Fibroblast of skin of back (primary cell): ENCODE measurements around the gene IFITM10. TPM values are rescaled to one million over a fixed set of nuclear protein-coding genes. Genes with fewer than 3 reads are reported as not detected.

ENCODE experiments used
- DNase-seq: peaks from one replicate; pipeline ENCODE4 v3.0.0-alpha.2; 2013
- polyA plus RNA-seq, 2 experiments: library from polyadenylated mRNA; unstranded; fragments of 120-200 nt; gene quantifications; one replicate each; pipeline ENCODE4 v1.2.1, GENCODE V29; 2013; ENCODE audit not compliant: insufficient read length in 2 of 2

The IFITM10 gene
- polyA plus RNA-seq (2013, experiment 1 of 2; ENCODE audit: insufficient read length): 0.55 TPM
- 0.52 TPM for polyA plus RNA-seq (2013, experiment 2 of 2; ENCODE audit: insufficient read length)

GRCh38 chr11:1750481-1750839, at the start of gene IFITM10:
Gene IFITM10, minus strand, starts transcription at chr11:1750595. Its CDS starts 153 bp downstream, at chr11:1750442.
- DNase-seq: no peak

GRCh38 chr11:1797391-1798125, 47.2 kb upstream of the IFITM10 start:
- no peak for DNase-seq

GRCh38 chr11:1796413-1797011, 46.1 kb upstream of the IFITM10 start:
- no peak for DNase-seq

DNA sequence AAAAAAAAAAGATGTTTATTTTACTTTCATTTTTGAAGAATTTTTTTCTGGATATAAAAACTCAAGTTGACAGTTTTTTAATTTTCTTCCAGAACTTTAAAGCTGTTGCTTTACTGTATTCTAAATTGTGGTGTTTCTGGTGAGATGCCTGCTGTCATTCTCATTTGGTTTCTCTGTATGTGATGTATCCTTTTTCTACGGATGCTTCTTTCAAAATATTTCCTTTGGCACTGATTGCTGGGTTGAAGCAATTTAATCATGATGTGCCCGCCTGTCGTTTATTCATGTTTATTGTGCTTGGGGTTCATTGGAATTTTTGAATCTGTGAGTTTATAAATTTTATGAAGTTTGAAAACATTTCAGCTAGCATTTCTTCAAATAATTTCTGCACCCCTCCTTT, 42.7 kb upstream of the IFITM10 start:
- peak; percentile 10 for DNase-seq

- no peak for DNase-seq
Measured at GRCh38 chr11:1792461-1792860, 42.1 kb upstream of the IFITM10 start.

GRCh38 chr11:1791912-1792311, 41.5 kb upstream of the IFITM10 start:
- no peak for DNase-seq

- DNase-seq: no peak
Measured at GRCh38 chr11:1786466-1786865, 36.1 kb upstream of the IFITM10 start.

GRCh38 chr11:1785749-1786413, 35.5 kb upstream of the IFITM10 start:
- DNase-seq: no peak

DNA sequence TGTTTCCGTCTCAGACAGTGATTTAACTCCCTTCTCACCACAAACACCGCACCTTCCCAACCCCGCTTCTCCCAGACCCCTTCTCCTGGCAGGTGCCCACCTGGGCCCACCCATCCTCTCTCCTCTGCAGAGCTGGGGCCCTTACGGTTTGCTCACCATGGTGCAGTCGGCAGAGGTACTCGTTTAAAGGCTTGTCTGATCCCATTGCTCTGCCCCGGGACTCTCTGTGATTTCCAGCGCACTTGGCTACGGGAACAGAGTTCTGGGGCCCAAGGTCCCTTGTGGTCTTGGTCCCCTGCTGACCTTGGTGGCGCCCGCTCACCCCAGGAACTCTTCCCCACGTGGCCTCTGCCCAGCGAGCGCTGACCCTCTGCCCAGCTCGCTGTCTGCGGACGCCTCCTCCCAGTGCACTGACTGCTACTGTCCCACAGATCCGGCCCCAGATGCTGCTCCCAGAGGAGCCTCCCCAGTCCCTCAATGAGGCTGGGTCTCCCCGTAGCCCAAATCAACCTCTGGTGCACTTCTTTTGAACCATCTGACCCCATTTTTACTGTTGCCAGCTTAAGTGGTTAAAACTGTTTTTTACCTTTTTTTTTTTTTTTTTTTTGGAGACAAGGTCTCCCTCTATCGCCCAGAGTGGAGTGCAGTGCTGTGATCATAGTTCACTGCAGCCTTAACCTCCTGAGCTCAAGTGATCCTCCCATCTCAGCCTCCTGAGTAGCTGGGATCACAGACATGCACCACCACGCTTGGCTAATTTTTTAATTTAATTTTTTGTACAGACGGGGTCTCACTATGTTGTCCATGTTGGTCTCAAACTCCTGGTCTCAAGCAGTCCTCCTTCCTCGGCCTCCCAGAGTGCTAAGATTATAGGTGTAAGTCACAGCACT, 34.6 kb upstream of the IFITM10 start:
- DNase-seq: no peak

GRCh38 chr11:1783725-1784529, 33.5 kb upstream of the IFITM10 start:
- no peak for DNase-seq

DNA sequence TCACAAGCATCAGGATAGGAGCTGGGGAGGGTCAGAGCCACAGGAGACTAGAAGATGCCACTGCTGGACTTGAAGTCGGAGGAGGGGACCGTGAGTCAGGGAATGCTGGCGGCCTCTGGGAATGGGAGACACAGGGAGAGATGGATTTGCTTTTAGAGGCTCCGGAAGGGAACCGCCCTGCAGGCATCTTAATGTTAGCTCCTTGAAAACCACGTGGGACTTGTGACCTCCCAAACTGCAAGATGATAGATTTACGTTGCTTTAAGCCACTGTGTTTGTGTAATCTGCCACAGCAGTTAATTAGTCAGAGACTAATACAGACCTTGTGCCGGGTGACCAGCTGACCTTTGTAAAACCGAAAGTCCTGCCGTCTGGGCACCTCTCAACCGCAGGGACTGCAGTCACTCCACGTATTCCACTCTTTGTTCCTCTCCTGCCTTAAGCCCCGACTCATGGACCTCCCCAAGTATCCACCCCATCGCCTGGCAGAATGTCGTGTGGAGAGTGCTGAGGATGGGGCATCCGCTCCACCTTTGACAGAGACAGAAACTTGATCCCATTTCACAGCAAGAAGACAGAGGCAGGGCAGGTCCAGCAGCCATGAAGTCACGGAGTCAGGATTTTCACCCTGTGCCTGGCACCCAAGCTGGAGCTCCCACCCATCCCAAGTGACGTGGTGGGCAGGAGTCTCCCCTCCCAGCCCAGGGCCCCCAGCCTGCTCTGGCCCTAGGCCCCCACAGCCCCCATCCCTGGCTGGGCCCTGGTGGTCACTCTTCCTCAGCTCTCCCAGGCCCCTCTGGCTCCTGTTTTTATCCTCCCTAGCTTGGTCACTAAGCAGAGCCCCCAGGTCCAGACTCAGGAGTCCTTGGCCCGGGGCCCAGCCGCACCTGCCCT, 32.7 kb upstream of the IFITM10 start:
- peak; percentile 31 for DNase-seq

GRCh38 chr11:1782031-1782590, 31.7 kb upstream of the IFITM10 start:
- no peak for DNase-seq

- no peak for DNase-seq
Measured at GRCh38 chr11:1781593-1781975, 31.2 kb upstream of the IFITM10 start.

DNA sequence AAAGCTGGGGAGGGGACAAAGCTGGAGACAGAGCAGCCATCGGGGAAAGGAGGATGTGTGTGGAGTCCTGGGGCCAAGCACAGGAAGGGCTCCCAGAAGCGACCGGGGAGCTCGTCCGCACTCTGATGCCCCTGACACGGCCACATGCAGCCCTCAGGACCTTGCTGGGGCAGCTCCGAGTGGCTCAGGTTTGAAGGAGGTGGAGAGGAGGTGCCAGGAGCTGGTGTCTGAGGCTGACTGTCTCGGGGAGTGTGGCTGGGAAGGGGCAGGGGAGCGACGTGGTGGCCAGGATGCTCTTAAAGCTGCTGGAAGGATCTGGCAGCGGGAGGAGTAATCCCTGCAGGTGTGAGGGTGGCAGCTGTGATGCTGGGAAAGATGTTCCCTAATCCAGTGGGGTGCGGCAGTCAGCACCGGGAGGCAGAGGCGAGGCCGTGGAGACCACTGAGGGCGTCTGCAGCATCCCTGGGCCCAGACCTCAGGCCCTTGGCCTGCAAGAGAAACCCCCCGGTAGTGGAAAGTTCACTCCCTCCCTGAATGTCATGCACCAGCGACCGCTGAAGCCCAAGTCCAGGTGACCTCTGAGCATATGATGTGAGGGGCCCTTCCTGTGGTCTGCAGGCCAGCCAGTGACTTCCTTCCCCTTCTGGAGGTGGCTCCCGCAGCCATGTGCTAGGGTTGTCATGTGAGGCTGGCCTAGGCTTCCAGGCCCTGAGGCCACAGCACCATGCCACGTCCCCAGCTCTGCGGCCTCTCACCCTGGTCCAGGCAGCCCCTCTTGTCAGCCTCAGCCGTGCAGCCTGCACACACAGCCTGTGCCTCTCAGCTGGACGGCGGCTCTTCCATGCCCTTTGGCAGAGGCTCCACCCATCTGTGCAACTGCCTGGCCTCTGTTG, 30.6 kb upstream of the IFITM10 start:
- no peak for DNase-seq

DNA sequence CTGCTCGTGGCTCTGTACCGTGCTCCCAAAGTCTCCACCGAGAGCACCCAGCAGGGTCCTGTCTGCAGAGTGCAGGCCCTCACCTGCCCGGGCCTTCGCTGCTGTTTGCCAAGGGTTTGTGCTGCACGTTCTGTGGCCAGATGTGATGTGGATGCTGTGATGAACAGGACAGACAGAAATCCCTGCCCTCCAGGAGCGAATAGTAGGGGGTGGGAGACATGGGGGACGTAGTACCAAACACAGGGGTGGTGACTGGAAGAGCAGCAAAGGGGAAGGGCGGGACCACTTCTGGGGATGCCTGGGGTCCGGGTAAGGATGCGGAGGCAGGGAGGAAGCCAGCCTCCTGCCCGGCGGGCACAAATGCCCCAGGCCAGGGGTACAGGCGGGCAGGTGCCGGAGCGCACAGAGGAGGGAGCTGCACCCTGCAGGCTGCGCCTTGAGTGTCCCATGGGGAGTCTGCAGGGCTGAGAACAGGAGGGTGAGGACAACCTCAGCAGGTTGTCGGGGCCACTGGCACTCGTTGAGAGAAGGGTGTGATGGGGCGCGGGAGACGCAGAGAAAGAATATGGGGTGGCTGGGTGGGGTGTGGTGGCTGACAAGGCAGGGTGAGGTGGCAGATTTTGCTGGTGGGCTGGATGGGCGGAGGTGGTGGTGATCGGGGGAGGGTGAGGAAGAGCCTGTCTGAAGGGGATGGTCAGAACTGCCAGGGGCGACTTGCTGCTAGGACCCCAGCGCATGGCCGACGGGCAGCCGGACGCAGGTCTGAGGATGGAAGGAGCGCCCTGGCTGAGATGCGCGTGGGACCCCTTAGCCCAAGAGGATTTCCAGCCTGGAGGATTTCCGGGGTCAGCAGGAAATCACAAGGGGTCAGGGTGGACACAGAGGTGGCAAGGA, 29.7 kb upstream of the IFITM10 start:
- no peak for DNase-seq

DNA sequence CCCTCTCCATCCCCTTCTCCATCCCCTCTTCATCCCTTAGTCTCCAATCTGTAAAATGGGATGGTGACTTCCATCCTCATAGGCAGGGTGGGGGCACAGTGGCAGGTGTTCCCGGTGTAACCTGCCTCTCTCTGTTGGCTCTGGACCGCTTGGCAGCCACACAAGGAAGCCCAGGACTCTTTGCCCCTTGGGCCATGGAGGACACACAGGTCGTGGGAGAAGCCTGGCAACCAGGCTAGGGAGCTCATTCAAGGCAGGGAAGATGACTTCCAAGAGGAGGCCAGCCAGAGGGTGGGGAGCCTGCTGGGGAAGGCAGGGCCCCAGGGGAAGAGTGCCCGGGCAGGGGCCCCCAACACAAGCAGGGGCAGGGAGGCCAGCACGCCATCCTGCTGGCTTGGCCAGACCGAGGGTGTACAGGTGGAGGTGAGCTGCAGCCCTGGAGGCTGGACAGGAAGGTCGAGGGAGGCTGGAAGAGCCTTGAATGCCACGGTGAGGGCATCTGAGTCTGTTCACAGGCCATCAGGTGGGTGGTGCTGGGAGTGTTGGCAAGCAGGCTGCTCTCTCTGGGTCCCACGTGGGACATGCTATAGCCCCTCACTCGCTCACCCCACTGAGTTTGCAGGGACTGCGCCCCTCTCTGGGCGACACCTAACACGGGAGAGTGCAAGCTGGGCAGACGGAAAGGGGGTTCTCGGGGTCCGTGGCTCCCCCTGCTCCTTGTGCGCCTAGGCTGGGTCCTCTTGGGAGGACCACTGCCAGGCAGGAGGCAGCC, 28.8 kb upstream of the IFITM10 start:
- no peak for DNase-seq

DNA sequence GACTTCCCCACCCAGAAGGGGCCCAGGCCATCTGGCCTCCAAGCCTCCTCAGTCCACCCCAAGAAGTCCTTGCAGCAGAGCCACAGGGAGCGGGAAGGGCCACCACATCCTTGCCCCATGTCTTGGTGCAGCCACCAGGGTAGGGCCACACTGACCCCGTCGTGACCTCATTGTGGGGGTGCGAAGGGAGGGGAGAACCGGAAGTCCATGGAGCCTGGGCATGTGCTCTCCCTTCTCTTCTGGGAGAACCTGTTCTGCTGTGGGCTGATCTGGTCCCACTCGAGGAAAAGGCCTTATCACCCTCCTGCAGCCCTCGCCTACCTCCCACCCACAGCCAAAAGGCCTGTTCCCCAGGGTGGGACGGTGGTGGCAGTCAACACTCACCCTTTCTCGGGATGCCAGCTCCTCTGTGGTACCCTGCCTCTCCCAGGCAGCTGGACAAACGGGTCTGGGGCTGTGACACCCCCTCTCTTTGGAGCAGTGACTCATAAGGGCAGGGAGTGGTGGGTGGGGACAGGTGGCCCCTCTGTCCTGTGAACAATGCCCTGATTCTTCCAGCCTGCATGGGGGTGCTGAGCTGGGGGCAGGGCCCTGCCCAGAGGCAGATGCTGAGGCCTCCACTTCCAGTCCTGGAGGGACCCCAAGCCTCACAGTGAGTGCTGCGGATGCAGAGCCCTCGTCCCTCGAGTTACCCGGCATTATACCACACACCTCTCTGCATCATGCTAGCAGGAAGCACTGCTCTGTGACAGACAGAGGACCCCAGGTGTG, 27.9 kb upstream of the IFITM10 start:
- no peak for DNase-seq
